GM10847 (cell line): ENCODE measurements around the gene SHROOM3.

Experiments used
- POLR2A ChIP-seq: IDR thresholded peaks from 2 replicates; pipeline ENCODE4 v1.6.1; 2011; ENCODE audit not compliant: insufficient read length; ENCODE audit errors: extremely low read depth

Gene SHROOM3

GRCh38 chr4:76435528-76436319 lies 695 bp downstream of the SHROOM3 start:
- TF ChIP-seq POLR2A, result no peak

- TF ChIP-seq POLR2A, result no peak
Observed at GRCh38 chr4:76439491-76439890, 4.5 kb downstream of the SHROOM3 start.

- TF ChIP-seq POLR2A, result no peak
Observed at GRCh38 chr4:76441881-76442280, 6.9 kb downstream of the SHROOM3 start.

- no peak for TF ChIP-seq POLR2A
Observed at GRCh38 chr4:76442807-76443206, 7.8 kb downstream of the SHROOM3 start.

- no peak for TF ChIP-seq POLR2A
Observed at GRCh38 chr4:76443376-76443775, 8.3 kb downstream of the SHROOM3 start.

GRCh38 chr4:76445911-76446310 lies 10.9 kb downstream of the SHROOM3 start:
- no peak for TF ChIP-seq POLR2A

- no peak for TF ChIP-seq POLR2A
Observed at GRCh38 chr4:76447393-76447851, 12.4 kb downstream of the SHROOM3 start.

- no peak for TF ChIP-seq POLR2A
Observed at GRCh38 chr4:76448211-76448610, 13.2 kb downstream of the SHROOM3 start.

- TF ChIP-seq POLR2A, result no peak
Observed at GRCh38 chr4:76449362-76449767, 14.3 kb downstream of the SHROOM3 start.

- no peak for TF ChIP-seq POLR2A
Observed at GRCh38 chr4:76449833-76450232, 14.8 kb downstream of the SHROOM3 start.

GRCh38 chr4:76453232-76453631 lies 18.2 kb downstream of the SHROOM3 start:
- no peak for TF ChIP-seq POLR2A

GRCh38 chr4:76457885-76458284 lies 22.9 kb downstream of the SHROOM3 start:
- TF ChIP-seq POLR2A, result no peak

- TF ChIP-seq POLR2A, result no peak
Observed at GRCh38 chr4:76458297-76458696, 23.3 kb downstream of the SHROOM3 start.

- no peak for TF ChIP-seq POLR2A
Observed at GRCh38 chr4:76458825-76459224, 23.8 kb downstream of the SHROOM3 start.

GRCh38 chr4:76459291-76459723 lies 24.3 kb downstream of the SHROOM3 start:
- TF ChIP-seq POLR2A, result no peak

- no peak for TF ChIP-seq POLR2A
Observed at GRCh38 chr4:76463568-76463967, 28.5 kb downstream of the SHROOM3 start.

- no peak for TF ChIP-seq POLR2A
Observed at GRCh38 chr4:76470064-76470463, 35.0 kb downstream of the SHROOM3 start.

GRCh38 chr4:76470532-76470931 lies 35.5 kb downstream of the SHROOM3 start:
- no peak for TF ChIP-seq POLR2A

GRCh38 chr4:76476571-76476970 lies 41.5 kb downstream of the SHROOM3 start:
- TF ChIP-seq POLR2A, result no peak
